CD14-positive monocyte (primary cell): ENCODE results near the gene TRANK1. TPM values are rescaled to one million over a fixed set of nuclear protein-coding genes. Genes with fewer than 3 reads are reported as not detected.

Source experiments
- DNase-seq, 3 donors: peaks; one replicate each; pipeline ENCODE4 v3.0.0-alpha.2; 2011 to 2022
- H2AFZ ChIP-seq: 2 replicates; pipeline ENCODE4 v1.6.0; 2012; ENCODE audit warnings: mild to moderate bottlenecking, low read depth, low read length, inconsistent platforms; ENCODE audit not compliant: insufficient read depth, poor library complexity, severe bottlenecking
- H3K27ac ChIP-seq, 2 donors: 1 replicate in 1 of 2; 2 replicates in 1 of 2; pipeline ENCODE4 v1.5.1; 2012 to 2013; ENCODE audit warnings: low read length in 2 of 2, control low read depth in 1 of 2, inconsistent platforms in 1 of 2, low read depth in 1 of 2, mild to moderate bottlenecking in 1 of 2
- H3K27me3 ChIP-seq, 2 donors: one replicate each; pipeline versions ENCODE4 v1.6.0 to v1.6.1; 2011 to 2013; ENCODE audit warnings: low read length in 2 of 2; ENCODE audit not compliant: control insufficient read depth in 2 of 2, insufficient read depth in 2 of 2
- H3K36me3 ChIP-seq, 2 donors: replicated peaks in 1 of 2; 1 replicate in 1 of 2; 2 replicates in 1 of 2; pipeline versions ENCODE4 v1.5.1 to v1.6.1; 2012 to 2013; ENCODE audit warnings: low read length in 2 of 2, control low read depth in 1 of 2, inconsistent platforms in 1 of 2, mild to moderate bottlenecking in 1 of 2; ENCODE audit not compliant: insufficient read depth in 2 of 2, control insufficient read depth in 1 of 2
- H3K4me1 ChIP-seq, 2 donors: 1 replicate in 1 of 2; 2 replicates in 1 of 2; pipeline versions ENCODE4 v1.5.1 to v1.6.1; 2012 to 2013; ENCODE audit warnings: low read length in 2 of 2, control low read depth in 1 of 2, inconsistent platforms in 1 of 2, mild to moderate bottlenecking in 1 of 2, moderate library complexity in 1 of 2; ENCODE audit not compliant: insufficient read depth in 2 of 2, control insufficient read depth in 1 of 2
- H3K4me2 ChIP-seq: replicated peaks from 2 replicates; pipeline ENCODE3; 2012; ENCODE audit warnings: low read length, moderate library complexity, mild to moderate bottlenecking; ENCODE audit not compliant: poor library complexity, severe bottlenecking; ENCODE audit errors: extremely low read depth
- H3K4me3 ChIP-seq, 3 experiments: fragments of 200-600 bp in 1 of 3; sonication (generic) in 1 of 3; replicated peaks in 1 of 3; 1 replicate in 2 of 3; 2 replicates in 1 of 3; pipeline ENCODE4 v1.5.1; 2011 to 2013; ENCODE audit warnings: low read length in 3 of 3, mild to moderate bottlenecking in 3 of 3, control low read depth in 2 of 3, low read depth in 2 of 3, inconsistent platforms in 1 of 3, moderate library complexity in 1 of 3
- H3K79me2 ChIP-seq: 2 replicates; pipeline ENCODE4 v1.6.0; 2012; ENCODE audit warnings: mild to moderate bottlenecking, control low read depth, inconsistent platforms, low read length, moderate library complexity; ENCODE audit not compliant: insufficient read depth
- H3K9ac ChIP-seq: 2 replicates; pipeline ENCODE4 v1.6.0; 2017; ENCODE audit warnings: low read length, mild to moderate bottlenecking; ENCODE audit not compliant: insufficient read depth, poor library complexity, severe bottlenecking
- H3K9me3 ChIP-seq, 2 donors: replicated peaks in 1 of 2; 1 replicate in 1 of 2; 2 replicates in 1 of 2; pipeline versions ENCODE4 v1.5.1 to v1.6.1; 2012 to 2013; ENCODE audit warnings: low read length in 2 of 2, control low read depth in 1 of 2; ENCODE audit not compliant: control insufficient read depth in 1 of 2, insufficient read depth in 1 of 2
- H4K20me1 ChIP-seq: 2 replicates; pipeline ENCODE4 v1.6.0; 2012; ENCODE audit warnings: mild to moderate bottlenecking, low read length, control low read depth, moderate library complexity; ENCODE audit not compliant: insufficient read depth
- H3K27ac Mint-ChIP-seq, 7 donors: one replicate each; pipeline ENCODE4 v1.8.0; 2020; ENCODE audit warnings: mild to moderate bottlenecking in 7 of 7, mixed read lengths in 7 of 7, moderate library complexity in 6 of 7, inconsistent platforms in 2 of 7
- H3K27me3 Mint-ChIP-seq, 3 donors: one replicate each; pipeline ENCODE4 v1.8.0; 2021 to 2022; ENCODE audit warnings: low read depth in 3 of 3, mild to moderate bottlenecking in 3 of 3, mixed read lengths in 3 of 3, moderate library complexity in 3 of 3, inconsistent platforms in 1 of 3
- H3K36me3 Mint-ChIP-seq, 2 donors: one replicate each; pipeline ENCODE4 v1.8.0; 2020; ENCODE audit warnings: mixed read lengths in 2 of 2, inconsistent platforms in 1 of 2, mild to moderate bottlenecking in 1 of 2
- H3K4me1 Mint-ChIP-seq: one replicate; pipeline ENCODE4 v1.8.0; 2020; ENCODE audit warnings: mild to moderate bottlenecking, mixed read lengths
- H3K4me3 Mint-ChIP-seq, 2 donors: one replicate each; pipeline ENCODE4 v1.8.0; 2020; ENCODE audit warnings: mild to moderate bottlenecking in 2 of 2, mixed read lengths in 2 of 2, moderate library complexity in 1 of 2
- H3K9me3 Mint-ChIP-seq, 7 donors: one replicate each; pipeline ENCODE4 v1.8.0; 2020 to 2022; ENCODE audit warnings: mixed read lengths in 7 of 7, mild to moderate bottlenecking in 6 of 7, moderate library complexity in 6 of 7, inconsistent platforms in 2 of 7
- CTCF ChIP-seq: fragments of 200-600 bp; IDR thresholded peaks from one replicate; pipeline ENCODE4 v1.8.0; 2022; ENCODE audit warnings: antibody characterized with exemption, mild to moderate bottlenecking
- WGBS: methylation state at CpG from one replicate; pipeline ENCODE4 v1.1.5; 2013; ENCODE audit warnings: missing lambda C conversion rate; ENCODE audit not compliant: insufficient coverage; 5-methylcytosine and 5-hydroxymethylcytosine counted together
- intact Hi-C, 2 donors: fragments of 100-400 bp; cut with micrococcal nuclease; formaldehyde crosslinking; loops; one replicate each; pipeline versions ENCODE4 v1.15.0 to v1.15.1; 2023
- polyA plus RNA-seq, 3 donors: library from polyadenylated mRNA; depleted of rRNA in 1 of 3; unstranded in 2 of 3; stranded (reverse) in 1 of 3; fragments of 300-500 nt in 2 of 3; fragments of >200 nt in 1 of 3; fragmentation: Illumina TruSeq in 2 of 3; gene quantifications; 1 replicate in 2 of 3; 2 replicates in 1 of 3; pipeline ENCODE4 v1.2.3, GENCODE V29; 2012 to 2021

TRANK1 gene
- polyA plus RNA-seq, 3 donors, result 2.8 to 6.3 (median 5.8) TPM

GRCh38 chr3:36919439-36920160, 25.3 kb downstream of the TRANK1 start:
- Histone ChIP-seq H3K27ac (no peak overlapping the region), H3K4me2 (no peak overlapping the region), H3K9ac (no peak overlapping the region), H3K4me3 (no peak overlapping the region), H3K36me3 (no peaks in the 10 kb centered on the region), H2AFZ (no peak overlapping the region), H3K4me1 (peaks cover 45 to 59% of the 10 kb centered on the region in 2 donors), H3K27me3 (no peaks in the 10 kb centered on the region), H3K79me2 (no peaks in the 10 kb centered on the region), H3K9me3 (peaks cover 7 to 12% of the 10 kb centered on the region in 2 donors), H4K20me1 (no peaks in the 10 kb centered on the region)
- intact Hi-C loops, result no loop called here
- TF ChIP-seq CTCF, result no peak
- H3K27ac Mint-ChIP-seq, result no peak overlapping the region
- no CpG with 5 or more reads among the region's 4 CpGs for WGBS
- H3K9me3 Mint-ChIP-seq, result peaks cover 6 to 14% (median 10%) of the 10 kb centered on the region in 7 donors
- H3K4me3 Mint-ChIP-seq, result no peak overlapping the region
- peaks cover 7 to 12% of the 10 kb centered on the region in 2 donors for H3K36me3 Mint-ChIP-seq
- peaks cover 0 to 3% (median 0%) of the 10 kb centered on the region in 3 donors for H3K27me3 Mint-ChIP-seq
- H3K4me1 Mint-ChIP-seq, result peaks cover 57% of the 10 kb centered on the region
- no peak for DNase-seq

GRCh38 chr3:36918050-36918449, 26.8 kb downstream of the TRANK1 start:
- Histone ChIP-seq H3K4me2 (peak overlapping the region; percentile 72), H3K9me3 (peaks cover 7 to 12% of the 10 kb centered on the region in 2 donors), H4K20me1 (no peaks in the 10 kb centered on the region), H3K4me3 (peak overlapping the region in 2 of 3 experiments; percentile 26 to 64), H3K4me1 (peaks cover 36 to 50% of the 10 kb centered on the region in 2 donors), H3K79me2 (no peaks in the 10 kb centered on the region), H3K9ac (no peak overlapping the region), H2AFZ (no peak overlapping the region), H3K27ac (peak overlapping the region in 1 of 2 donors; percentile 74), H3K36me3 (no peaks in the 10 kb centered on the region), H3K27me3 (no peaks in the 10 kb centered on the region)
- Mint-ChIP-seq H3K9me3 (peaks cover 6 to 14% (median 10%) of the 10 kb centered on the region in 7 donors), H3K36me3 (peaks cover 7 to 12% of the 10 kb centered on the region in 2 donors), H3K27me3 (peaks cover 0 to 3% (median 0%) of the 10 kb centered on the region in 3 donors), H3K4me1 (peaks cover 51% of the 10 kb centered on the region), H3K27ac (peak overlapping the region; percentile 88 to 96 (median 91)), H3K4me3 (peak overlapping the region; percentile 51 to 85)
- intact Hi-C loops, result no loop called here
- TF ChIP-seq CTCF, result no peak
- DNase-seq, result peak in 2 of 3 donors; percentile 63 to 66
- no CpG with 5 or more reads among the region's 2 CpGs for WGBS
